GM21390 (cell line): ENCODE results near the gene LDAH.
A peak's percentile ranks its signal among the peaks of the same experiment; 100 is the strongest.
"Not testable (repeated sequence)": the region's sequence is repeated elsewhere in the genome, so short reads cannot be mapped to it uniquely, and the experiment has no call there.

Experiments
- ATAC-seq: cut with Tn5 transposase; IDR thresholded peaks from one replicate; pipeline ENCODE4 v1.9.1; 2021; ENCODE audit not compliant: unreplicated experiment

The LDAH gene

GRCh38 chr2:20822535-20823490 lies at the start of gene LDAH:
Gene LDAH (minus strand): TSS chr2:20823101. CDS start chr2:20801463, 21,638 bp downstream.
- peak; percentile 86 for ATAC-seq

- peak; percentile 100 for ATAC-seq
These were observed 45.5 kb upstream of the LDAH start for GRCh38 chr2:20868377-20868776.

GRCh38 chr2:20862850-20863249 lies 39.9 kb upstream of the LDAH start:
- no peak for ATAC-seq

GRCh38 chr2:20855456-20855855 lies 32.6 kb upstream of the LDAH start:
- no peak for ATAC-seq

- no peak for ATAC-seq
These were observed 29.8 kb upstream of the LDAH start for GRCh38 chr2:20852670-20853069.

GRCh38 chr2:20852139-20852538 lies 29.2 kb upstream of the LDAH start:
- no peak for ATAC-seq

- ATAC-seq = no peak
These were observed 21.3 kb upstream of the LDAH start for GRCh38 chr2:20844246-20844645.

- ATAC-seq = no peak
These were observed 16.2 kb upstream of the LDAH start for GRCh38 chr2:20839052-20839451.

- ATAC-seq = no peak
These were observed 15.1 kb upstream of the LDAH start for GRCh38 chr2:20838016-20838415.

GRCh38 chr2:20836521-20836920 lies 13.6 kb upstream of the LDAH start:
- ATAC-seq = no peak

- no peak for ATAC-seq
These were observed 11.4 kb upstream of the LDAH start for GRCh38 chr2:20834331-20834730.

GRCh38 chr2:20832606-20833005 lies 9.7 kb upstream of the LDAH start:
- no peak for ATAC-seq

- no peak for ATAC-seq
These were observed 7.0 kb upstream of the LDAH start for GRCh38 chr2:20829861-20830260.

- ATAC-seq = no peak
These were observed 1.0 kb upstream of the LDAH start for GRCh38 chr2:20823917-20824316.

GRCh38 chr2:20818820-20819219 lies 4.1 kb downstream of the LDAH start:
- no peak for ATAC-seq

GRCh38 chr2:20815216-20815615 lies 7.7 kb downstream of the LDAH start:
- no peak for ATAC-seq

GRCh38 chr2:20812779-20813178 lies 10.1 kb downstream of the LDAH start:
- ATAC-seq = no peak

GRCh38 chr2:20806286-20806685 lies 16.6 kb downstream of the LDAH start:
- ATAC-seq = no peak

- no peak for ATAC-seq
These were observed 18.9 kb downstream of the LDAH start for GRCh38 chr2:20803974-20804373.

- ATAC-seq = no peak
These were observed 19.6 kb downstream of the LDAH start for GRCh38 chr2:20803226-20803682.

- peak; percentile 47 for ATAC-seq
These were observed 25.8 kb downstream of the LDAH start for GRCh38 chr2:20797096-20797495.

GRCh38 chr2:20796374-20796791 lies 26.5 kb downstream of the LDAH start:
- ATAC-seq = peak; percentile 64

GRCh38 chr2:20793944-20794343 lies 29.0 kb downstream of the LDAH start:
- not testable (repeated sequence) for ATAC-seq
